ENCODE results near the gene AMOTL1. TPM values are rescaled to one million over a fixed set of nuclear protein-coding genes. Genes with fewer than 3 reads are reported as not detected.

AMOTL1 gene
- polyA plus RNA-seq, 1 of the 3 experiments (the other 2 are of a cell fraction): 10.7 TPM

DNA sequence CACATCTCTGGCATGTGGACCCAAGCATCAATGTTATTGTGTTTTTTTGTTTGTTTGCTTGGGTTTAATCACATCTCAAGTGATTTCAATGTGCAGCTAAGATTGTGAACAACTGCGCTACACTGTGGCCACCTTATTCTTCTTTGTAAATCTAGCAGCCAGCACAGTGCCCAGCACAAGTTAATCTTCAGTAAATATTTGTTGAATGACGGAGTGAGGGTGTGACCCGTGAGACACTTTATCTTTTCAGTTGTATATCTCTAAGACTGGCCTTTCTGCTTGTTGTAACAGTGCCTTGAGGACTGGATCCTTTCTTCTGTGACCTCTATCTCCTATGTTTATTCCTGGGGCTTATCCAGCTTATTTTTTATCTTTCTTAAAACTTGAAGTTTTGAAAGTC is 21.4 kb upstream of the AMOTL1 start:
- Histone ChIP-seq H3K27me3 (ENCODE audit: insufficient read depth) (no peaks in the 10 kb centered on the region), H3K9me3 (no peaks in the 10 kb centered on the region), H3K36me3 (replicated peaks in 1 of 2; ENCODE audit: control insufficient read depth in 1 of 2, insufficient read depth in 2 of 2, low read length in 1 of 2) (no peaks in the 10 kb centered on the region), H3K4me1 (ENCODE audit: control insufficient read depth in 1 of 2, insufficient read depth in 2 of 2, low read depth in 1 of 2, low read length in 1 of 2) (peaks cover 0 to 1% of the 10 kb centered on the region in 2 experiments; a peak in 1 of 4 replicates), H3K79me2 (ENCODE audit: insufficient read depth) (no peaks in the 10 kb centered on the region), H3K4me3 (ENCODE audit: low read depth in 2 of 2, low read length in 1 of 2) (no peak overlapping the region), H4K20me1 (ENCODE audit: insufficient read depth) (no peaks in the 10 kb centered on the region), H3K9me2 (no peaks in the 10 kb centered on the region), H3K27ac (ENCODE audit: low read depth in 2 of 2, low read length in 1 of 2) (no peak overlapping the region), H2AFZ (ENCODE audit: low read depth) (no peak overlapping the region), H3K4me2 (no peak overlapping the region), H3F3A (replicated peaks; ENCODE audit: insufficient read depth) (no peaks in the 10 kb centered on the region), H3K9ac (no peak overlapping the region)
- CTCF ChIA-PET: interaction anchor here (1.2 to 7.2 kb wide), 2 partner anchors 40 to 123 kb away, joined by 3 to 59 read pairs; no protein-coding TSS in a partner anchor
- POLR2A ChIA-PET: interaction anchor here (1.4 kb wide), 1 partner anchor 22 kb away, joined by 4 read pairs; the partner anchor contains the start of gene AMOTL1
- WGBS (ENCODE audit: low lambda C conversion rate): 78% methylated on average over 3 of the region's 3 CpGs
- no peak for DNase-seq
- TF ChIP-seq MEF2A (IDR thresholded peaks at IDR 0.05; ENCODE audit: borderline replicate concordance, low read depth) (no peak), RXRA (IDR thresholded peaks at IDR 0.05; ENCODE audit: borderline replicate concordance, low read depth) (no peak), POLR2AphosphoS5 (IDR thresholded peaks at IDR 0.05; ENCODE audit: low read depth, low read length) (no peak), NFIC (IDR thresholded peaks at IDR 0.05; ENCODE audit: borderline replicate concordance) (no peak), MXI1 (IDR thresholded peaks at IDR 0.05; ENCODE audit: low read depth, low read length) (no peak), NRF1 (IDR thresholded peaks at IDR 0.05; ENCODE audit: low read depth, low read length) (no peak), ELF1 (IDR thresholded peaks at IDR 0.05) (no peak), FOSL2 (IDR thresholded peaks at IDR 0.05; ENCODE audit: borderline replicate concordance, low read depth) (no peak)

DNA sequence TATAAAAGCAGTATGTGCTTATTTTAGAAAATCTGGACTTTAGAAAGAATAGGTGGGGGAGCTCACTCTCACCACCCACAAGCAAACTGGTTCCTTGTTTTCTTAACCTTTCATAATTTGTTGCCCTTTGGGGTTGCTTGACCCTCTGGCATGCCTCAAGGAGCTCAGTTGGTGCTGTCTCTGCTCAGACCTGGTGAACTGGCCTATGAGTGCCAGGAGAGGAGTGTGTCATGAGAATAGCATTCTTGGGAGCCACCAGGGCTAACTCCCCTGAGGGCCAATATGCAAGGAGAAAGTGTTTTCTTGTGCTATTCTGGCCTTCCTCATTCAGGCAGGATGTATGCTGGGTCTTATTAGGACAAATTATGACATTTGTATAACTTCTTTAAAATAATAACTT is 21.0 kb upstream of the AMOTL1 start:
- POLR2A ChIA-PET: interaction anchor here (1.4 kb wide), 1 partner anchor 21 kb away, joined by 4 read pairs; the partner anchor contains the start of gene AMOTL1
- no peak overlapping the region for H3K4me2 ChIP-seq
- DNase-seq: no peak

DNA sequence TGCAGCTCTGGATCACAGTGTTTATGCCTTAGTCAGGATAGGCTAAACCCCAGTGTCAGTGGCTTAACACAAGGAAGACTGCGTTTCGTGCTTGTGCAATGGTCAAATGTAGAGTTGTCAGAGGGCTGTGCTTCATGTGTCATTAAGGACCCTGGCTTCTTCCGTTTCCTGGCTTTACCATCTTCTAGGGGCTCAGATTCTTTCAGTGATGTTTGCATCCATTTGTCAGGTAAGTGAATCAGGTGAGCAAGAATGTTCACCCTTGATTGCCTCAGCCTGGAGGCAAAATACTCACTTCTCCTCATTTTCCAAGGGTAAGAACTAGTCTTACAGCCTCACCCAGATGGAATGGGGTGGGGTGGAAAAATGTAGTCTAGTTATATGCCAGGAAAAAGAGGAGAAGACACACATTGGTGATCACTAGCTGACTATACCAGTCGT is 20.5 kb upstream of the AMOTL1 start:
- H3K4me2 ChIP-seq: no peak overlapping the region
- H3K9me2 ChIP-seq: no peaks in the 10 kb centered on the region
- no peak overlapping the region for H3K27ac ChIP-seq (ENCODE audit: low read depth in 2 of 2, low read length in 1 of 2)
- no peaks in the 10 kb centered on the region for H3K79me2 ChIP-seq (ENCODE audit: insufficient read depth)
- no peak overlapping the region for H2AFZ ChIP-seq (ENCODE audit: low read depth)
- CTCF ChIA-PET: interaction anchor here (1.2 to 7.2 kb wide), 3 partner anchors 39 to 124 kb away, joined by 3 to 59 read pairs (median 7); no protein-coding TSS in a partner anchor
- no peak overlapping the region for H3K9ac ChIP-seq
- H3K27me3 ChIP-seq (ENCODE audit: insufficient read depth): no peaks in the 10 kb centered on the region
- no peaks in the 10 kb centered on the region for H4K20me1 ChIP-seq (ENCODE audit: insufficient read depth)
- no peaks in the 10 kb centered on the region for H3F3A ChIP-seq (replicated peaks; ENCODE audit: insufficient read depth)
- H3K4me1 ChIP-seq (ENCODE audit: control insufficient read depth in 1 of 2, insufficient read depth in 2 of 2, low read depth in 1 of 2, low read length in 1 of 2): peaks cover 0 to 4% of the 10 kb centered on the region in 2 experiments; a peak in 1 of 4 replicates
- no peak for DNase-seq
- POLR2A ChIA-PET: no interaction called here
- H3K9me3 ChIP-seq: no peaks in the 10 kb centered on the region
- H3K36me3 ChIP-seq (replicated peaks in 1 of 2; ENCODE audit: control insufficient read depth in 1 of 2, insufficient read depth in 2 of 2, low read length in 1 of 2): no peaks in the 10 kb centered on the region
- 84% methylated on average over 4 of the region's 4 CpGs for WGBS (ENCODE audit: low lambda C conversion rate)
- no peak overlapping the region for H3K4me3 ChIP-seq (ENCODE audit: low read depth in 2 of 2, low read length in 1 of 2)
- TF ChIP-seq GABPA (IDR thresholded peaks at IDR 0.05; ENCODE audit: low read depth): no peak
- no peak for TF ChIP-seq TEAD4 (IDR thresholded peaks at IDR 0.05; ENCODE audit: borderline replicate concordance, insufficient read depth)
- TF ChIP-seq RCOR1 (IDR thresholded peaks at IDR 0.05; ENCODE audit: low read length): no peak
- no peak for TF ChIP-seq TCF12 (IDR thresholded peaks at IDR 0.05)
- TF ChIP-seq, protein P1, sequence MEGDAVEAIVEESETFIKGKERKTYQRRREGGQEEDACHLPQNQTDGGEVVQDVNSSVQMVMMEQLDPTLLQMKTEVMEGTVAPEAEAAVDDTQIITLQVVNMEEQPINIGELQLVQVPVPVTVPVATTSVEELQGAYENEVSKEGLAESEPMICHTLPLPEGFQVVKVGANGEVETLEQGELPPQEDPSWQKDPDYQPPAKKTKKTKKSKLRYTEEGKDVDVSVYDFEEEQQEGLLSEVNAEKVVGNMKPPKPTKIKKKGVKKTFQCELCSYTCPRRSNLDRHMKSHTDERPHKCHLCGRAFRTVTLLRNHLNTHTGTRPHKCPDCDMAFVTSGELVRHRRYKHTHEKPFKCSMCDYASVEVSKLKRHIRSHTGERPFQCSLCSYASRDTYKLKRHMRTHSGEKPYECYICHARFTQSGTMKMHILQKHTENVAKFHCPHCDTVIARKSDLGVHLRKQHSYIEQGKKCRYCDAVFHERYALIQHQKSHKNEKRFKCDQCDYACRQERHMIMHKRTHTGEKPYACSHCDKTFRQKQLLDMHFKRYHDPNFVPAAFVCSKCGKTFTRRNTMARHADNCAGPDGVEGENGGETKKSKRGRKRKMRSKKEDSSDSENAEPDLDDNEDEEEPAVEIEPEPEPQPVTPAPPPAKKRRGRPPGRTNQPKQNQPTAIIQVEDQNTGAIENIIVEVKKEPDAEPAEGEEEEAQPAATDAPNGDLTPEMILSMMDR (IDR thresholded peaks at IDR 0.05): no peak
- TF ChIP-seq MXI1 (IDR thresholded peaks at IDR 0.05; ENCODE audit: low read depth, low read length): no peak
- TF ChIP-seq, protein P2, sequence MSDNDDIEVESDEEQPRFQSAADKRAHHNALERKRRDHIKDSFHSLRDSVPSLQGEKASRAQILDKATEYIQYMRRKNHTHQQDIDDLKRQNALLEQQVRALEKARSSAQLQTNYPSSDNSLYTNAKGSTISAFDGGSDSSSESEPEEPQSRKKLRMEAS (IDR thresholded peaks at IDR 0.05; ENCODE audit: low read depth): no peak
- TF ChIP-seq GATA2 (CRISPR knock-in tag; IDR thresholded peaks at IDR 0.05): no peak
- TF ChIP-seq RAD21 (IDR thresholded peaks at IDR 0.05; ENCODE audit: low read length): no peak
- TF ChIP-seq EZH2phosphoT487 (IDR thresholded peaks at IDR 0.05; ENCODE audit: borderline replicate concordance, low read depth): no peak
- no peak for TF ChIP-seq TAF1 (IDR thresholded peaks at IDR 0.05; ENCODE audit: borderline replicate concordance, low read depth, low read length)

More for the DNA sequence above, 21.0 kb upstream of the AMOTL1 start:
- H3K27me3 ChIP-seq (ENCODE audit: insufficient read depth): no peaks in the 10 kb centered on the region
- CTCF ChIA-PET: interaction anchor here (1.2 to 7.2 kb wide), 2 partner anchors 39 to 123 kb away, joined by 3 to 59 read pairs; no protein-coding TSS in a partner anchor
- H3F3A ChIP-seq (replicated peaks; ENCODE audit: insufficient read depth): no peaks in the 10 kb centered on the region
- H3K4me3 ChIP-seq (ENCODE audit: low read depth in 2 of 2, low read length in 1 of 2): no peak overlapping the region
- no peaks in the 10 kb centered on the region for H3K9me3 ChIP-seq
- no peak overlapping the region for H3K9ac ChIP-seq
- no peaks in the 10 kb centered on the region for H4K20me1 ChIP-seq (ENCODE audit: insufficient read depth)
- H3K9me2 ChIP-seq: no peaks in the 10 kb centered on the region
- H3K36me3 ChIP-seq (replicated peaks in 1 of 2; ENCODE audit: control insufficient read depth in 1 of 2, insufficient read depth in 2 of 2, low read length in 1 of 2): no peaks in the 10 kb centered on the region
- no peak overlapping the region for H3K27ac ChIP-seq (ENCODE audit: low read depth in 2 of 2, low read length in 1 of 2)
- H2AFZ ChIP-seq (ENCODE audit: low read depth): no peak overlapping the region
- H3K79me2 ChIP-seq (ENCODE audit: insufficient read depth): no peaks in the 10 kb centered on the region
- peaks cover 0 to 2% of the 10 kb centered on the region in 2 experiments; a peak in 1 of 4 replicates for H3K4me1 ChIP-seq (ENCODE audit: control insufficient read depth in 1 of 2, insufficient read depth in 2 of 2, low read depth in 1 of 2, low read length in 1 of 2)
- TF ChIP-seq, protein P3, sequence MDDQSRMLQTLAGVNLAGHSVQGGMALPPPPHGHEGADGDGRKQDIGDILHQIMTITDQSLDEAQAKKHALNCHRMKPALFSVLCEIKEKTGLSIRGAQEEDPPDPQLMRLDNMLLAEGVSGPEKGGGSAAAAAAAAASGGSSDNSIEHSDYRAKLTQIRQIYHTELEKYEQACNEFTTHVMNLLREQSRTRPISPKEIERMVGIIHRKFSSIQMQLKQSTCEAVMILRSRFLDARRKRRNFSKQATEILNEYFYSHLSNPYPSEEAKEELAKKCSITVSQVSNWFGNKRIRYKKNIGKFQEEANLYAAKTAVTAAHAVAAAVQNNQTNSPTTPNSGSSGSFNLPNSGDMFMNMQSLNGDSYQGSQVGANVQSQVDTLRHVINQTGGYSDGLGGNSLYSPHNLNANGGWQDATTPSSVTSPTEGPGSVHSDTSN (IDR thresholded peaks at IDR 0.05): no peak
- no peak for TF ChIP-seq MEF2A (IDR thresholded peaks at IDR 0.05; ENCODE audit: borderline replicate concordance, low read depth)
